GM21786 (cell line): ENCODE results near the gene SYS1.

Source experiments
- ATAC-seq: cut with Tn5 transposase; IDR thresholded peaks from one replicate; pipeline ENCODE4 v1.9.1; 2021; ENCODE audit not compliant: unreplicated experiment

SYS1 gene

DNA sequence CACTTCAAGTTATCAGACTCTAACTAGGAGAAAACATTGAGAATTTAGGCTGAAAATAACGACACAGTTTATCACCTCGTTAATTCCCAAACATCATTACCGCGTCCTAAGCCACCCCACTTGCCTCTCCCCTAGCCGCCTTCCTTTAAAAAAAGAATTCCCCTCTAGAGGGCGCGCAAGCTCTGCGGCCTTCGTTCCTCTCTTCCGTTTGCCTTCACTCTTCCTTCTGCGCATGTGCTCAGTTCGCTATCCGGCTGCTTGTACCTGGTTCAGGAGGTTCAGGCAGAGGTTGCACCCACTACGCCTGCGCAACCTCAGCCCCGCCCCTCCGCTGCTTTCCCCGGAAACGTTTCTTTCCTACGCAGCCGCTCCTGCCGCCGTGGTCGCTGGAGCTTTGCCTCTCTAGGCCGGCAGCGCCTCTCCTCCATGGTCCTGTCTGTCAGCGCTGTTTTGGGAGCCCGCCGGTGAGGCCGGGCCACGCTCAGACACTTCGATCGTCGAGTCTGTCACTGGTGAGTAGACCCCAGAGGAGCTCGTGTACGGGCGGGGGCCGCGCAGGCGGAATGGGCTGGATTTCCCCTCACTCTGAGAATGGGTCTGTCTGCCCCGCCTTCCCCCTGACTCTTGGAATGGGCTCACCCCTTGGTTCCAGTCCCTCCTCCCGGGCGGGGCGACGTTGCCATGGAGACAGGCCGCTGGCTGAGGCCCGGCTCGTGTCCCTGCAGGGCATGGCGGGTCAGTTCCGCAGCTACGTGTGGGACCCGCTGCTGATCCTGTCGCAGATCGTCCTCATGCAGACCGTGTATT is at the start of gene SYS1:
TSS of gene SYS1 (plus strand) at position 353 of the 807 bp plus-strand sequence. CDS start at position 729, 376 bp downstream.
- ATAC-seq, result peak; percentile 81

DNA sequence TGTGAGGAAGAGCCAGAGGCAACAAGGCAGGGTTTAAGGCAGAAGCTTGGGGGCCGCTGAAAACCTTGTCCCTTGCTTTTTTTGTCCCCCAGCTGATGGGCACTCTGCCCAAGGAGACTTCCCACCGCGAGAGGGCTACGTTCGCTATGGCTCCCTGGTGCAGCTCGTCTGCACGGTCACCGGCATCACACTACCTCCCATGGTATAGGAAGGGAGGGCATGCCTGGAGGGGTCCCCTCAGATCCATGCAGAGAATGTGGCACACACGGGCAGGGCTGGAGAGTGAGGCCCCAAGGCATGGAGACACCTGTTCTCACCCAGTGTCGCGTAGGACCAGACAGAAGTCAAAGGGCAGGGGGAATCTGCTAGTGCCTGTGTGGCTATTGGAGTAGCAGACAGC is 49.0 kb upstream of the SYS1 start:
- ATAC-seq, result no peak

DNA sequence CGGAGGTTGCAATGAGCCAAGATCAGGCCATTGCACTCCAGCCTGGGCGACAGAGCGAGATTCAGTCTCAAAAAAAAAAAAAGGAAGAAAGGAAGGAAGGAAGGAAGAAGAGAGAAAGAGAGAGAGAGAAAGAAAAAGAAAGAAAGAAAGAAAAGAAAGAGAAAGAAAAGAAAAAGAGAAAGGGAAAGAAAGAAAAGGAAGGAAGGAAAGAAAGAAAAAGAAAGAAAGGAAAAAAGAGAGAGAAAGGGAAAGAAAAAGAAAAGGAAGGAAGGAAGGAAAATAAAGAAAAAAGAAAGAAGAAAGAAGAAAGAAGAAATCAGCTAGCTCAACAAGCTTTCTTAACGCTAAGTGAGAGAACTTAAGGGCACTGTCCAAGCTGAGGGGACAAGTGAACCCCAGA is 47.3 kb upstream of the SYS1 start:
- ATAC-seq, result no peak

DNA sequence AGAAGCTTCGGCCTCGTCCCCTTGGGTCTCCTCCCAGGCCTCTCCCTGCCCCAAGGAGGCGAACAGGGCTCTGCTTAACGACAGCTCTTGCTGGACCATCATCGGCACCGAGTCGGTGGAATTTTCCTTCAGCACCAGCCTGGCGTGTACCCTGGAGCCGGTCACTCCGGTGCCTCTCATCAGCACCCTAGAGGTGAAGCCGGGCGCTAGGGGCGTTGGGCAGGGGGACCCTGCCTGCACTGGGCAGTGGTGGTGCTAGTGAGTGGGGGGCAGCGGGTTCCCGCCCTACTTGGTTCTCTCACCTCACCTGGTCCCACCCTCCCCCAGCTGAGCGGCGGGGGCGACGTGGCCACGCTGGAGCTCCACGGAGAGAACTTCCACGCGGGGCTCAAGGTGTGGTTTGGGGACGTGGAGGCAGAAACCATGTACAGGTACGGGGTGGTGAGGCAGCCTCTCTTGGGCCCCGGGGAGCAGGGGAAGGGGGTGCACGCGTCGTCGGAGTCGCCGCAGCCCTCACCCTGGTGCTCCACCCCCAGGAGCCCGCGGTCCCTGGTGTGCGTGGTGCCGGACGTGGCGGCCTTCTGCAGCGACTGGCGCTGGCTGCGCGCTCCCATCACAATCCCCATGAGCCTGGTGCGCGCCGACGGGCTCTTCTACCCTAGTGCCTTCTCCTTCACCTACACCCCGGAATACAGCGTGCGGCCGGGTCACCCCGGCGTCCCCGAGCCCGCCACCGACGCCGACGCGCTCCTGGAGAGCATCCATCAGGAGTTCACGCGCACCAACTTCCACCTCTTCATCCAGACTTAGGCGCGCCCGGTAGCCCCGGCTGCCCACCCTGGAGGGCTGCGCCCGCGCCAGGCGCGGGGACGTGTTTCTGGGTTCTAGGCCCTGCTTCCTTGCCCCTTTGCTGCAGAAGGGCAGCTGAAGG is 46.5 kb upstream of the SYS1 start:
- no peak for ATAC-seq

DNA sequence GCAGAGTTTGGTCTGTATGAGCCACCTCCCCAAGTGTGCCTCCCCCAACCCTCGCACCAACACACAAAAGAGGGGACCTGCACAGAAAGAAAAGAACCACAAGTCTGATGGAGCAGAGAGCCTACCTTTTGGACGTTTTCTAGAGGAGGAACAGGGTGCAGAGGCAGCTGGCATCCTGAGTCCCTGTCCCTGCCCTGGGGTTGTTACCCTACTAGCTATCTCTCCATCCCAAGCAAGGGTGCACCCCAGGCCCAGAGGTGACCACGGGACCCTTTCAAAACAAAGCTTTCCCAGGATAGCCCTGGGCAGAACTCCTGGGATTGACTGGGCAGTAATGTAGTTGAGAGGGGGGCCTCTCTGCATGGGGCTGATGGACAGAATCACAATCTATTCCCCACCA is 45.1 kb upstream of the SYS1 start:
- no peak for ATAC-seq

DNA sequence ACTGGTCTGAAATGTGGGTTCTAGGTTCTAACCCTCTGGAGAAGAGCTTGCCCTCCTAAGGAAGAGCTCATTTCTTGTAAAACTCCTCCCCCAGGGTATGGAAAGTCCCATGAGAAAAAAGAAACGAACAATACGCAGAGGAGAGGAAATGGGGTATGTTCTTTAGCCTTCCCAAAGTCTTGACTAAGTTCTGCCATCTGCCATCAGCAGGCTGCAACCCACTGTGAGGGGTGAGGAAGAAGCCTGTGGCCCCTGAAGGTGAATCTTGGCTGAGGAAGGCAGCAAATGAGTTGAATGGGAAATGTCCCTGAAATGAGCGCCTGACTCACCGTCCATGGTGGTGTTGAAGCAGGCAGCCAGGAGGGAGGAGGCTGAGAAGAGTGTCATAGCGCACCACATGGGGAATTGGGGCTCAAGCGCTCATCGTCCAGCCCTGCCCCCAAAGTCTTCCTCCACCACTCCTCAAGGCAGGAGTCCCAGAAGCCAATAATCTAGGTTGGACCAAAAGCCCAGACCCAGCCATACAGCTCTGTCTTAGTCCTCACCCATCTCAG is 44.5 kb upstream of the SYS1 start:
- no peak for ATAC-seq

DNA sequence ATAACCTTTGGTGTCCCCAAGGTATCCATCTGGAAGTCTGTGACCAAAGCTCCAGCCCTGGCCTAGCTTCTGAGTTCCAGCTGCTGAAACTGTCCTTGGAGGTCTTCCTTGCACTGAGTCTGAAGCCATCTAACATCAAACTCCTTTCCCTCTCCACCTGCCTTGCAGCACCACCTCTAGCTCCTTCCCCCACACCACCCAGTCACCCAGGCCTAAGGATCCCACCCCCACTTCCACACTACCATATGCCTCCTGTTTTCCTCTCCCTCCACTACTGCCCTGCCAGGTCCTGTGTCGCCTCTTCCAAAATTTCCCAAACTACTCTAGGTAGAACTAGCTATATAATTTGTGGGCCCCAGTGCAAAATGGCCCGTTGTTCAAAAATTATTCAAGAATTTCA is 44.0 kb upstream of the SYS1 start:
- ATAC-seq, result no peak

DNA sequence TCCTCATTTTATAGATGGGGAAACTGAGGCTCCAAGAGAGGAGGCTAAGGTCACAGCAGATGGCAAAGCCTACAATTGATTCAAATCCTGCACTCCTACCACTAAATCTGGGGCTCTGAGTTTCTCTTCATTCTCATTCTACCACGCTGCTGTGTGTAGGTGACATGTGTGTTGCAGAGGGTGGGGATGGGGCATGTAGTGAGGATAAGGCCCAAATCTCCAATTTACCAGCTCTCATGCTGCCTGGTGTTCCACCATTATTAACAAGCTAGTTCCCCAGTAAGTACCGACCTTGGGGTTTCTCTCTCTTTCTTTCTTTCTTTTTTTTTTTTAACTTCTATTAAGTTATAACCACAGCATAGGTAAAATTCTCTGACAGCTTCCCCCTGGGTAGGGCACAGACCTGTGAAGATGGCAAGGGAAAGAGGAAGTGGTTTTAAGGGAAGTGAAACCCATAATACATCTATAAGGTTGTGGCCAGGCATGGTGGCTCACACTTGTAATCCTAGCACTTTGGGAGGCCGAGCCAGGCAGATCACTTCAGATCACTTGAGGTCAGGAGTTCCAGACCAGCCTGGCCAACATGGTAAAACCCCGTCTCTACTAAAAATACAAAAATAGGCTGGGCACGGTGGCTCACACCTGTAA is 41.9 kb upstream of the SYS1 start:
- peak; percentile 65 for ATAC-seq

DNA sequence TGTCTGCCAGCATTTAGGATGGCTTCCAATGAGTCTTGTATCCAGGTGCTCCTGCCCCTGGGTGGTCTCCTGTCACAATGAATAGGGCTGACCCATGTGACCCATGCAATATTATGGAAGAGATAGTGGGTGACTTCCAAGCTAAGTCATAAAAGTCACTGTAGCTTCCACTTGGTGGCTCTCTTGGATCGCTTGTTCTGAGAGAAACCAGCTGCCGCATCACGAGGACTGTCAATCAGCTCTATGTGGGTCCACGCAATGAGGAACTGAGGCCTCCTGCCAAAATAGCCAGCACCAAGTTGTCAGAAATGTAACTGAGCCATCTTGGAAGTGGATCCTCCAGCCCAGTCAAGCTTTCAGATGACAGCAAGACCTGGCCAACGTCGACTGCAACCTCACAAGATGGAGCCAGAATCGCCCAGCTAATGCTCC is 40.0 kb upstream of the SYS1 start:
- no peak for ATAC-seq

DNA sequence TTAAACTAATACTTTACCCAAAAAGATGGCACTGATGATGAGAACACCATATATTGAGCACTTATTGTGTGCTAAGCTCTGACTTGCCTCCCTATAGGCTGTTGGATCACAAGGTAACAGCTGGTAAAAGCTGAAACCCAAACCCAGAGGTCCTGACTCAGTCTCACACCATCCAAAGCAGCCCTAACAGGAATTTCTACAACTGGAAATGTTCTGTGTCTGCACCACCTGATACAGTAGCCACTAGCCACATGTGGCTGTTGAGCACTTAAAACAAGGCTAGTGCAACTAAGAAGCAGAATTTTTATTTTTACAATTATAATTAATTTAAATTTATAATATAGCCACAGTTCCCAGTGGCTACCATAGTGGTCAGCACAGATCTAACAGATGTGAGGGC is 39.2 kb upstream of the SYS1 start:
- no peak for ATAC-seq

DNA sequence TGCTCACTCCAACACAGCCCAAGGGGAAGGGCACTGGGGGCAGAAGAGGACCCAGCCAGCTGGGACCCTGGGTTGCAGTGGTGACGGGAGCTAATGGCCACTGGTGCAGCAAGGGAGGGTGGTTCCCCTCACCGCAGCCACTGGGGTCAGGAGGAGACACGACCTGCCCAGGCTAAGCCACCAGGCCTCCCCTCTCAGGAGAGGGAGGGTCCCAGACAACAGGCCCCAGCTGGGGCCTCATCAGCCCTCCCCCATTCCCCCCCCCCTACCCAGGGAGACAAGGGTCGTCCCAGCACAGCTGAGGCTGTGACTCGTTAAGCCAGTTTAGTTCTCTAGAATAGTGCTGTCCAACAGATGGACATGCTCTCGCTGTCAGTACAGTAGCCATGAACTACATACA is 37.6 kb upstream of the SYS1 start:
- no peak for ATAC-seq

DNA sequence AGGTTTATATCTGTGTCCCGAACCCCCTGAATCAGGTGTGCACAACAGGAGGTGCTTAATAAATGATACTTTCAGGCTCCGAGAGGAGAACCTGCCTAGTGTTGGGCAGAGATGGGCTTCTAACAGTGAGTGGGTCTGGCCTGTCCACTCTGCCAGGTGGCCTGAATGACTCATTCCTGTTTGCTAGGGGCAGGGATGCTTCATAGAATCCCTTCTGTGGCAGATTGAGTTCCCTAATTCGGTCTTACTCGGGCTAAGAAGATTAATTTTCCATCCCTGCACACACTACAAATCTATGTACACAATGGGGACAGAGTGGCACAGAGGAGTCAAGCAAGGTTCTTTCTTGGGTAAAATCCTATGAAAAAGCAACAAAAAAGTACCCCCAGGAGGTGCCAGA is 34.5 kb upstream of the SYS1 start:
- ATAC-seq, result no peak

DNA sequence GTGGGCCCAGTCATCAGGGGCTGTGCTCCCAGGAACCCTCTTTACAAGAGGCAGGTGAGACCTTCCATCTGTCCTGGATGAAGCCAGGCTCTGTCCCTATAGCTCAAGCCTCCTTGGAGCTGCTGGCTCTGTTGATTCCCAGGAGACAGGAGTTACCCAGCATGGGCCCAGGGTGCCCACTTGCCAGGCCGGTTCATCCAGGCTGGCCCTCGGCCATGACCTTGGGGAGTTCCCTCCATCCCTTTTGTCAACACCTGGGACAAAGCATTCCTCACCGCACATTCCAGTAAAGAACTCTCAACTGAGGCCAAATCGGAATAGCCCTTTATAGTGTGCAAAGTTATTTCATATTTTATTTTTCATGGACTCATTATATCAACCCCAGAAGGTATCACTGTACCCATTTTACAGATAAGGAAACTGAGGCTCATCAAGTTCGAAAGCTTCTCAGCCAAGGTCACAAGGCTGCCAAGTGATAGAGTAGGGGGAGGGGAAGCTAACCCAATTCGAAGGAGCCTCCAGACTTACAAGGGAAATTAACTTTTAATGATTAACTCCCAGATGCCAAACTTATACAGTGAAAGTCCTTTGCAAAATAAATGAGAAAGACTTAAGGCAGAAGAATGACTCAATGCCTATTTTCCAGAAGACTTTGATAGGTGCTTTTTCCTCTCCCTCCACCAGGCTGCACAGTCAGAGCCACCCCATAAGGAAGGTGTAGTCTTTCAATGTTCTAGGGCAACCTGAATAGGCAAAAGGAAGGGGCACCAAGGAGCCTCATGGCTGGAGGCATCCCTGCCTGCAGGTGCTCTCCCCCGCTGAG is 33.2 kb upstream of the SYS1 start:
- ATAC-seq, result no peak

DNA sequence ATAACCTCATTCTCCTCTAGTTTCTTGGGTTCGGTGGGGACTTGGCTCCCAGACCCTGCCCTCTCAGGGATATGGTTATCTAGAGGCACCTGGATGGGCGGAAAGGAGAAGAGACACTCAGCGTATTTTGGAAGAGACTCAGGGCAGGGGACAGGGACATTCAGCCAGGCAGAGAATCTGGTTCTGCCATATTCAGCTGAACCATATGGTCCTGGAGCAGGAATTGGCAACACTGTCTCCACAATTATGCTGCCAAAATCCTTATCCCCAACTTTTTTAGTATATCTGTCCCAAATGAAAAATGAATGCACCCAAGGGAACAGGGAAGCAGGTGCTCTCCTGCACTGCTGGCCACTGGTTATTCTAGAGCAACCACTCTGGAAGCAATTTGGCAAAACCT is 32.5 kb upstream of the SYS1 start:
- no peak for ATAC-seq

DNA sequence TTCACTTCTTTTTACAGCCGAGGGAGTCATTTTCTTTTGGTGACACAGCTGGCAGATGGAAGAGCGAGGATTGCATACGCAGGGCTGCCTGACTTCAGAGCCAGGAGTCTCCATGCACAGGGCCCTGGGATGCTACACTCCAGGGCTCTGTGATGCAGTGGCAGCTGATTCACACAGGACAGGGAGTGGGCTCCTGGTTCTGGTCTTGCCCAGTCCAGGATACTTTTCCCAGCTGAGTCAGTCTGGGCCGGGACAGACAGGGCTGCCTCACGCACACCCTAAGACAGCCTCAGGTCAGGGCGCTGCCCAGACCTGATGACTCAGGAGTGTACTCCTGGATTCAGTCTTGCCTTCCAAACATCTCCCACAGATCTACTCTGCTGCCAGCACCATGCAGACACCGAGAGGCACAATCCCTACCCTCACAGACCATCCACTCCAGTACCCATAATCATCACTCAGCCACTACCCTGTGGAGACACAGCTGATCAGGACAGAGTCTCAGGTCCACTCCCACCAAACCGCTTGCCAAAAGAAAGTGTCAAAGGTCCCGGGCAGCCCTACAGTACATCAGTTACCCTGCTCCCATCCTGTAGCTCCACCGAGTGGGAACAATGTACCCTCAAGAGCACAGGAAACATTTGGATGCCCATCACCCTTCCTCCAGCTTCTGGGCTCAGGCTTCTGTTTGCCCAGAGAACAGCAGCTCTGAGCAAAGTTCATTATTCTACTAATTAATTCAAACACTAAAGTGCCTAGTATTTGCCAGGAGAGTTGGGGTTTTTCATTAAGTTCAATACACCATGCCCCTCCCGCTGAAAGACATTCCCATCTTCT is 26.2 kb upstream of the SYS1 start:
- ATAC-seq, result no peak

DNA sequence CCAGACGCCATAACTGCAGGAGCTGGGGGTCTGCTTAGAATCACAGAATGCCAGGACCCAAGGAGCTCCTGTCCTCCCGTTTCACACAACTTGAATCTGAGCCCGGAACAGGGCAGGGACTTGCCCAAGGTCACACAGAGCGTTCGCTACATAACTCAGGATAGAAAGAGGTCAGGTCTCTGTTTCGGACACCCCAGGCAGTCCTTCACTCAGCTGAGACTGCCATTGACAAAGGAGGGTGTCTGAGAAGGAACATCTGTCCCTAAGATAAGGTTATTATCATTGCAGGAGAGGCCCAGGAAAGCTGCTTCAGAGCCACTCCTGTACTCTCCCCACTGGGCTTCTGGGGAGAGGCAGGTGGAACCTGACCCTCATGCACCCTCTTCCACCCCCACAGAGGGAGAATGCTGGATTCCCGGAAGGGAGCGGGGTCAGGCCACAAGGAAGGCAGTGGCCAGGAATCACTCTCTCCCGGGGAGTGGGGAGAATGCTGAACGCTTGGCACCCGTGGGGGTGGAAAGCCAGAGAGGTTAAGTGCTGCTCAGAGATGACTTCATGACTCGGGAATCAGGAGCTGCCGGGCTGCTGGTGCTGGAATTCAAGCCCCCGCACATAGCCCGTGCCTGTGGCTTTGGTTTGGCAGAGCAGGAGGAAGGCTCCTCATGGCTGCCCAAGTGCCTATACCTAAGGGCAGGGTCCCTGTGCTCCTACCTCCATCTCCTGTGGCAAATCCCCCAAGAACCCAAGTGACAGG is 25.4 kb upstream of the SYS1 start:
- no peak for ATAC-seq

DNA sequence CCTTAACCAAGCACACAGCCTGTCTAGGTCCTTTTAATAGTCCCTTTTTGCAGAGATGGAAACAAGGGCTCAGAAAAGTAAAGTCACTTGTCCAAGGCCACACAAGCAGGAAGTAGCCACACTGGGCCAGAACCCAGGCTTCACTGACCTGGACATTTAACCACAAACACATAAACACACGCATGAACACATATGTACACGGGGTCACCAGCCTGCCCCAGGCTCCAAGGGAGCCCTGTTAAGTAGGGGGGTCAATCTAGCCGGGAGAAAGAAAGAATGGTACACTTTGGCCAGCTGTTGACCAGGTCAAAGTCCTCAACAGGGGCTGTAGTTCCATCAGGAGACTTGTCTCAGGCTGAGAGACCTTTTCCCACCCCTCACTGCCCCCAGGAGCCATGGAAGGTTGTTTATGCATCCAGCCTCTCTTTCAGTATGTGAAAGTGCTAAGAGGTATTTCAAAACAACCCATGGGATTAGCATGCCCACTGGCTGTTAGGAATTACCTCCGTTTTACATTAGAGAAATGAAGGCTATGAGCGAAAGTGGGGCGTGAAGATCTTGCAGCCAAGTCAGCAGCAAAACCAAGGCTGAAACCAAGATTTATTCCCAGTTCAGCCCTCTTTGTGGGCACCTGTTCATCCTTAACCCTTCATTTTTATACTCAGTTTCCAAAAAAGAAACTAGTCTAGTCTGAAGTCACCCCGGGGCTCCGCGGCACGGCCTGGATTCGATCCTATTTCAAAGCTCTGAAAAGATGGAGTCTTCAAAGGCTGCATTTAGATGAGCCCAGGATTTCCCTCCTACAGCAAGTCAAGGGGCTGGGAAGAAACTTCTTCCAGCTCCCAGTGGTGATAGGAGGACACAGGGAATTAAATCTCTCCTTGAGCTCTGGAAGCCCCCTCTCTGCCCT is 24.6 kb upstream of the SYS1 start:
- no peak for ATAC-seq

DNA sequence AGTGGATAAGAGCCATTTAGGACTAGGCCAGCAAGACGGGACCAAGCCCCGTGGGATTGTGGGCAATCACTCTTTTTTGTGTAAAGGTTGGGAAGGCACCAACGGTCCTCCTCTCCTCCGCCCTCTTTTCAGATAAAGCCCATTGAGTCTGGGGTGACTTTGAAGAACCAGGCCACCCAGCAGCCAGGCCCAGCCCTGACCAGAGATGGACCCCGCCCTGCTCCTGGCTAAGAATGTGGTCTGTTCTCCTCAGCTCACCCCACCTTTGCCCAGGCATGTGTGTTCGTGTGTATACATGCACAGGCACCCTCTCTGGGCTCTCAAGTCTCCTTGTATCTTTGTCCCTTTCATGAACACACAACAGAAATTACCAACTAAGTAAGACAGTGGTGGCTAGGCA is 23.9 kb upstream of the SYS1 start:
- ATAC-seq, result no peak
